Measurements from ENCODE around the gene ADAM33.

ADAM33 gene

DNA sequence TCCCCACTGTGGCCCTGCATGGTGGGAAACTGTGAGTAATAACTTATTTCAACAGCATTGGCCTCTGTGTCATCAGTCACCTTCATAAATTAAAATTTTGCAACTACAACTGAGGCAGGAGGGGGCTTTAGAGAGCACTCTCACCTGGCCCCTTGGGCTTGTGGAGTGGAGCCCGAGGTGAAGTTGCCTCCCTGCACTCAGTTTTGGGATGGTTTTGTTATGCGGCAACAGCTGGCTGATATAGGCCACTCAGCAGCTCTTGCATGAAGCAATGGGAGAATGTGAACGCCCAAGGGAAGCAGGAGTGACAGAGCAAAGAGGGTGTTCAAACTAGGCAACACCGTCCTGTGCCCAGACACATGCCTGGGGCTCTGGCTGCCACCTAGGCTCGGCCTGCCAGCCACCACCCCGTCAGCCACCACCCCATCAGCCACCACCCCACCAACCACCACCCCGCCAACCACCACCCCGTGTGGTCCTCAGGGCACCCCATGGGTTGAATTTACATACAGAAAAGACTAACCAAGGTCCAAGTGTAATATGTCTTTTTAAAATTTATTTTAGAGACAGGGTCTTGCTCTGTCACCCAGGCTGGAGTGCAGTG lies 14.3 kb downstream of the ADAM33 start:
- no peak for DNase-seq (ENCODE audit: low read depth)

- no peak for DNase-seq (ENCODE audit: low read depth)
Observed at GRCh38 chr20:3663858-3664257, 18.0 kb downstream of the ADAM33 start.

DNA sequence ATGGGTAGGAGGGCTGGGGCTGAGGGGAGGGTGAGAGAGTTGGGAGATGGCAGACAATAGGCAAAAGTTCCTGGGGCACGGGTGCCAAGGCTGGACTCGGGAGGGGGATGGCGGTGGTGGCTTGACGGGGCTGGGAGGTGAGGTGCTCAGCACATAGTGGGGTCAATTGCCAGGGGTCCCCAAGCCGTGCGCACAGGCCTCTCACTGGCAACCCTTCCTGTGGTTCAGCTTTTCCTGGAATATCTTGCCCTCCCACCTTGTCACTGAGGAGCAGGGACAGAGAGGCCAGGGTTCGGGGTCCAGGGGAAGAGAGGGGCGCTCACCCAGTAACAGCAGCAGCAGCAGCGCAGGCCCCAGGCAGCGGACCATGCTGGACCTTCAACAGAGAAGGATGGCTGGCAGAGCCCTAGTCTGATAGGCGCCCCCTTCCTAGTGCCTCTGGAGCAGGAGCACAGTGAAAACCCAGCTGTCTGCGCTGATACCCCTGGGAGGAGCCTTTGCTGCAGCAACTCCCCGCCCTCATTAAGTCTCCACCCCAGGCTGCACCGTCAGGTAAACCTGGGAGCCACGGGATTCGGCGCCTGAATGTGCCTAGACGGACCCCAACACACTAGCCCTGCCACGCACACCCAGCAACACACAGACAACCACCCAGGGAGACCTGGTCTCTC lies 18.6 kb downstream of the ADAM33 start, which contains the start of gene GFRA4:
Gene GFRA4 (minus strand): TSS at position 369 of the 671 bp plus-strand sequence. CDS start 0 bp downstream, at position 369.
- no peak for DNase-seq (ENCODE audit: low read depth)

DNA sequence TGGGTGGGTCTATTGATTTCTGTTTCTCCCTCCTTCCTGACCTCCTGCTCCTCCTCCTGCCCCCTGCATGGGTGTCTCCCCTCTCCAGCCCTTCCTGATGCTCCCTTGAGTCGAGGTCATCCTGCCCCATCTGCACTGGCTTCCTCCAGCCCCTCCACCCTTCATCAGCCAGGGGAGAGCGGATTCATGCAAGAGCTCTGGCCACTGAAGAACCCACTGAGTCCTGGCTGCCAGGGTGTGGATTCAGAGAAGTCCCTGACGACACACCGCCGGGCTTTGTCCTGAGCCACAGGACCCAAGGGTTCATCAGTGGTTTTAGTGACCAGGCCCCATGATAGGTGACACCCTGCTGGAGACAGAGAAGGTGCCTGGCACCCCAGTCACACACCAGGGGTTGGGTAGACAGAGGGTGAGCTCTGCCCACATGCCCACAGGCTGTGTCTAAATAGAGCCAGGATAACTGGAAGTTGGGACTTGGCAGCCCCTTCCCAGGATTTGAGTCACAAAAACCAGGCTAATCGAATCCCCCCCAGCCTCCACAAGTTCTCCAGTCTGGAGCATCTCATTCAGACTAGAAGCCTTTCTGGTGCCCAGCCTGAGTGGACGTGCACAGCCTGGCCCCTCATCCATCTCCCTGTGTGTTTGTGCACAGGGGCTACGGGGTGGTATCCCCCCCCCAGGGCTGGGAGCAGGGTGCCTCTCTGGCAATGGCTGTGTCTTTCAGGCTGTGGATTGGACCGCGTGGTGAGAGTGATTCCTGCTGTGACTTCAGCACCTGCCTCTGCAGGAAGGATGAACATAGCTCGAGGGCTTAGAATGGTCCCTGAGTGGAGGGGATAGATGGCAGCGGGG lies 19.8 kb downstream of the ADAM33 start:
- no peak for DNase-seq (ENCODE audit: low read depth)

GRCh38 chr20:3661060-3661813 lies 20.6 kb downstream of the ADAM33 start:
- DNase-seq (ENCODE audit: low read depth) = no peak

DNA sequence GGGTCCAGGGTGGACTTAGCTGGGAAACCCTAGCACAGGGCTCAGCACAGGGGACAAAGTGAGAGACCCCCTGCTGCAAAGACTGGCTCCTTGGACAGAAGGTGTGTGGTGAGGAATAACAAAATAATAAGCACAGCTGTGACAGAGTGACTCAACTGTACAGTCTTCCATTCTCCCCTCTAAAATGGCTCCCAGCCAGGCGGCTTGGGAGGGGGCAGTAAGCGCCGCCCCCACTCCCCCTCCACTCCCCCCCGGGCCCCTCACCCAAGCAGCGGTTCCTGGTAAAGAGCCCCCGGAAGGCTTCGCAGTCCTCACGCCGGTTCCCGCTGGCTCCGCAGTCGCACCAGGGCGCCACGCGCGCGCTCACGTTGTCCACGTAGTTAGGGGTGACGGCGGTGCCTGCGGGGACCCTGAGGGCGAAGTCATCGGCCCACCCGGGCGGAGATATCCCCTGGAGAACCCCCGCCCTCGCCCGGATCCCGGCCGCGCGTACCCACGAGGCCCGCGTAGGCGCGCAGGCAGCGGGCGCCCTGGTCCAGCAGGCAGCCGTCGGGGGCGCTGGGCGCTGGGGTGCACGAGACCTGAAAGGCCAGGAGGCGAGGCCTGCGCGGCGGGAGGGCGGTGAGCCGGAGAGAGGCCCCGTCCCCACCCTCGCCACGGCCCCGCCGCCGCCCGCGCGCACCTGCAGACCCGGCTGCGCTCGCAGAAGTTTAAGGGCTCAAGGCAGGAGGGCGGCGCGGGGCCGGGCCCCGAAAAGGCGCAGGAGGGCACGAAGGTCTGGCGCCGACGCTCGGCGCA lies 21.3 kb downstream of the ADAM33 start:
- no peak for DNase-seq (ENCODE audit: low read depth)

- no peak for DNase-seq (ENCODE audit: low read depth)
Observed at GRCh38 chr20:3659492-3660261, 22.1 kb downstream of the ADAM33 start.

DNA sequence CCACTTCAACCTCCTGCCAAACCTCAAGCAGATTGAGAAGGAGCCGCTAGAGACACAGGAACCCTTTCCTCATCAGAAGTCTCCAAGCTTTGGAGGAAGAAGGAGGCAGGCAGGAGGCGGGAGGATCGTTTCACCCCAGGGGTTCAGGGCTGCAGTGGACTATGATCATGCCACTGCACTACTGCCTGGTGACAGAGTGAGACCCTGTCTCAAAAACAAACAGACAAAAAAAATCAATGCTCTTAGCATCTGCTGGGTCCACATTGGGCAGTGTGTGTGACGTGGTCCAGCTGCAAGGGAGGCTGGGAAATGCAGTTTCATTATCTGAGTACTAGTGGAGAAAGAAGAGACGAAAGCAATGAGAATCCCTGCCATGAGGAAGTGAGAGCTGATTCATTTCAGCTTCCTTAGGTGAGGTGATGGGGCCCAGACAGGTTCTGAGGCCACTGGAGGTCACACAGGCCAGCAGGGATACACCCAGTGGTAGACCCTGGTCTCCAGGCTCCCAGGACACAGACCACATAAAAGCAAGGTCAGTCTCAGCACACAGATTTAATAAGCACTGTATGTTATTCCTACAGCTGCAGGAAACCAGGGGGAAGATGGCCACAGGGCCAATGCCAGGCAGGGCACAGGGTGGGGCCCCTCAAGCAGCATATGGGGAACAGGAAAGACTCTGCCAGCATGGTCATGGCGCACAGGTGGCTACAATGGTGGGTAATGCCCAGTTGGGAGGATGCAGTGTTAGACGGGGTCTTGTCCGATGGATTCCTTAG lies 22.9 kb downstream of the ADAM33 start:
- DNase-seq (ENCODE audit: low read depth) = no peak

- DNase-seq (ENCODE audit: low read depth) = no peak
Observed at GRCh38 chr20:3658019-3658715, 23.6 kb downstream of the ADAM33 start.

DNA sequence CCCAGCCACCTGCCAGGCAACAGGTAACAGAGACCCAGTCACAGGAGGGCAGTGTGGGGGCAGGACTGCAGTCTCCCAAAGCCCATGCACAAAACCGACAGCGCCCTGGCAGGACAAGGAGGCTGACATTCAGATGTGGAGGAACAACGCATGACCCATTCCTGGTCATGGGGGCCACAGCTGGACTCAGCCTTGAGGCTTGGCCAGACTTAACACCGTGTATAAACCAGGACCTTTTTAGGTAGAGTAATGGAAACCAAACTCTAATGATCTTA lies 26.7 kb downstream of the ADAM33 start:
- no peak for DNase-seq (ENCODE audit: low read depth)

DNA sequence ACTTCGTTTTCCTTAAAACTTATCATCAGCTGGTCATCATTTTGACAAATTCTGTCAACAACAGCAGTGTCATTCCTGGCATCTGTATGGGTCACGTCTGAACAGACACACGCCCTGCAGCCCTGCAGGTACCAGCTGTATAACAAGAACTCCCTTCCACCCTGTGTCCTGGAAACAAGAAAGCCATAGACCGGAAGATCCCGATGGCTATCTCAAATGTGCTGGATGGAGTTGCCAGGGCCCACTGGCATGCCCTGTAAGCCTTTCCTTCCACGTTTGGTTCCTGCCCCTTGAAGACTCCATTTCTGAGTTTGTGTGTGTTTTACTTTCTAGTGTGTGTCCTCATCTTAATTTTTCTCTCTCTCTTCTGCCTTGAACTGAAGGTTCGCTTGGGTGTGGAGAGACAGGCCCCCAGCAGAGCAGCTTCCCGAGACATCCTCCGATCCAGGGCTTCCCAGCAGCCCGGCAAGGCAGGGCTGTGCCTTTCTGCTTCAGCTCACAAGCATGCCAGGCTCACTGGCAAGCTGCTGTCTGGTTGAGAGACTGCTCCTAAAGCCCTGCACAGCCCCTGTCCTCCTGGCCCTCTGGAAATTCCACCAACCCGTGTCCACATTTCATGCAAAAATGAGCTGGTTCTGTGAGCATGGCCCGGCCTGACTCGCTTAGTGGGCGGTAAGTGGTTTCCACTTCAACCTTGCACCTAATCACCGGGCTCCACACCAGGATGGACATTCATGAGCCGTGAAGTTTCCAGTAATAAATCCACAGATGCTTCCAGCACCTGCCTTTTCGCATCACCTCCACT lies 27.3 kb downstream of the ADAM33 start:
- DNase-seq (ENCODE audit: low read depth) = no peak

- no peak for DNase-seq (ENCODE audit: low read depth)
Observed at GRCh38 chr20:3653921-3654320, 27.9 kb downstream of the ADAM33 start.

- no peak for DNase-seq (ENCODE audit: low read depth)
Observed at GRCh38 chr20:3652676-3653596, 28.9 kb downstream of the ADAM33 start.

- DNase-seq (ENCODE audit: low read depth) = no peak
Observed at GRCh38 chr20:3652221-3652620, 29.6 kb downstream of the ADAM33 start.

- DNase-seq (ENCODE audit: low read depth) = no peak
Observed at GRCh38 chr20:3651204-3651962, 30.4 kb downstream of the ADAM33 start.

DNA sequence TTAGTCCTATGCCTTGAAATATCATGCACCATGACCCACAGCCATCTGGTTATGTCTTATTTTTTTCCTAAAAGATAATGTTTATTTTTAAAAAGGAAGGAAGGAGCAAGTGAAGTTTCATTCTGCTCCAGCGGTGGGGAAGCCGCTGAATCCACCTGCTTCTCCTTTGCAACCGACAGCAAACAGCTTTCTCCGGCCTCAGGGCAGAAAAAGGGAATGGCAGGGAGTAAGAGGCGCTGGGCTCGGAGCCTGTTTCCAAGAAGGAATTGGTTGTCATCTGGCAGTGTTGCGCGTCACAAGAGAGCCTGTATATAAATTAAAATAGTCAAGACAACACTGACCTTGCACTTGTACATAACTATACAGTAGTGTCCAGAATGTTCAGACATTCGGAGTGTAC lies 32.9 kb downstream of the ADAM33 start:
- no peak for DNase-seq (ENCODE audit: low read depth)

DNA sequence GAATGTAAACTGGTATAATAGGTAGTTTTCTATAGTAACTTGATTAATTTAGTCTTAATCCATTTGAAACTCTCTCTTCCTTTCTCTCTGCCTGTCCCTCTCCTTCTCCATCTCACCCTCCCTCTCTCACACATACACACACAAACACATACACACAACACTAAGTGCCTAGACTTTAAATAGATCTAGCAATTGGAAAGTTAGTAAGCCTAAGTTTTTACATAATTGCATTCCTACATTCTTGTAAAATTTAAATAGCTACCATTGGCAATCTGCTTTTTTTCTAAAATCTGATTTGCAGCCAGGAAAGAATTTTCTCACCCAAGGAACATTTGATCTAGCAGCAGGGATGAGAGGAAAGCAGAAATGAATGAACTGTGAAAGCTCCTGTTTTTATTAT lies 34.3 kb downstream of the ADAM33 start:
- DNase-seq (ENCODE audit: low read depth) = no peak

All from stimulated activated CD4-positive, alpha-beta T cell treated with anti-CD3 and anti-CD28 coated beads, Interleukin-2, amount 100 ng/mL, for 4 hours (primary cell).